ENCODE measurements around the gene ENTPD2.

Gene ENTPD2

GRCh38 chr9:137034709-137035506, 19.0 kb downstream of the ENTPD2 start (continued):
- no peak for TF ChIP-seq TSHZ1 (tag by site-specific recombination; IDR thresholded peaks at IDR 0.05; ENCODE audit: borderline replicate concordance)
- TF ChIP-seq ZNF629 (tag by site-specific recombination; IDR thresholded peaks at IDR 0.05) = 0 out of 2 replicates have a peak, but pooled peaks have one; percentile 29
- peak; percentile 8 for TF ChIP-seq KLF1 (tag by site-specific recombination; IDR thresholded peaks at IDR 0.05)
- no peak for TF ChIP-seq ZNF549 (tag by site-specific recombination; IDR thresholded peaks at IDR 0.05)
- TF ChIP-seq BCL11A (tag by site-specific recombination; IDR thresholded peaks at IDR 0.05; ENCODE audit: low read depth) = no peak
- peak; percentile 90 for TF ChIP-seq ZNF335 (tag by site-specific recombination; conservative IDR thresholded peaks at IDR 0.05)
- TF ChIP-seq HIC1 (tag by site-specific recombination; IDR thresholded peaks at IDR 0.05) = peak; percentile 94
- TF ChIP-seq ZBTB8A (tag by site-specific recombination; IDR thresholded peaks at IDR 0.05) = peak; percentile 91
- peak; percentile 100 for TF ChIP-seq SCRT2 (tag by site-specific recombination; IDR thresholded peaks at IDR 0.05)

- CTCF ChIA-PET = interaction anchor here (0.5 to 5.3 kb wide), 31 partner anchors 8 to 340 kb away, joined by 3 to 119 read pairs (median 7); partner anchors contain the start of genes AJM1, C8G, FBXW5 and LCN15
- Histone ChIP-seq H3K4me3 (ENCODE audit: low read depth, low read length) (no peak overlapping the region), H3K36me3 (ENCODE audit: control insufficient read depth in 2 of 2, insufficient read depth in 1 of 2, low read length in 2 of 2) (peaks cover 0 to 13% of the 10 kb centered on the region in 2 experiments; a peak in 1 of 3 replicates), H3K4me1 (ENCODE audit: control insufficient read depth, insufficient read depth, low read length) (no peaks in the 10 kb centered on the region), H3K9me3 (ENCODE audit: control insufficient read depth, insufficient read depth, low read depth, low read length) (no peaks in the 10 kb centered on the region), H3K27ac (ENCODE audit: extremely low read depth, low read depth, low read length) (no peak overlapping the region)
- POLR2A ChIA-PET = interaction anchor here (0.6 to 1.9 kb wide), 19 partner anchors 8 to 306 kb away, joined by 3 to 16 read pairs (median 3); partner anchors contain the start of genes CLIC3, RNF208, SAPCD2 and TMEM141
- peak; percentile 78 for TF ChIP-seq PRDM4 (tag by site-specific recombination; IDR thresholded peaks at IDR 0.05)
- no peak for TF ChIP-seq ZNF354C (tag by site-specific recombination; IDR thresholded peaks at IDR 0.05; ENCODE audit: borderline replicate concordance, low read depth)
- TF ChIP-seq ZNF280D (tag by site-specific recombination; IDR thresholded peaks at IDR 0.05) = no peak
- no peak for TF ChIP-seq ZBTB6 (tag by site-specific recombination; IDR thresholded peaks at IDR 0.05)
- TF ChIP-seq SETDB1 (IDR thresholded peaks at IDR 0.05; ENCODE audit: insufficient read length, low read length) = no peak
- no peak for TF ChIP-seq ZNF211 (tag by site-specific recombination; IDR thresholded peaks at IDR 0.05; ENCODE audit: low read depth)
- no peak for TF ChIP-seq ZXDB (tag by site-specific recombination; IDR thresholded peaks at IDR 0.05)
- TF ChIP-seq ZEB2 (tag by site-specific recombination; IDR thresholded peaks at IDR 0.05) = no peak
- TF ChIP-seq ZNF302 (tag by site-specific recombination; IDR thresholded peaks at IDR 0.05; ENCODE audit: low read depth) = no peak
- no peak for TF ChIP-seq MYNN (tag by site-specific recombination; IDR thresholded peaks at IDR 0.05; ENCODE audit: borderline replicate concordance)
- no peak for TF ChIP-seq ZNF645 (tag by site-specific recombination; IDR thresholded peaks at IDR 0.05)
These were observed 19.7 kb downstream of the ENTPD2 start for GRCh38 chr9:137034039-137034708.
